NCI-H1694 (cell line): ENCODE measurements around the gene AJAP1.

Source experiments
- DNase-seq: peaks from one replicate; lab custom pipeline; 2025; lab: John Stamatoyannopoulos, UW

Gene AJAP1

GRCh38 chr1:4730078-4730477, 75.7 kb downstream of the AJAP1 start:
- no peak for DNase-seq

GRCh38 chr1:4733446-4734177, 79.2 kb downstream of the AJAP1 start:
- no peak for DNase-seq

GRCh38 chr1:4734219-4734618, 79.8 kb downstream of the AJAP1 start:
- DNase-seq: no peak

DNA sequence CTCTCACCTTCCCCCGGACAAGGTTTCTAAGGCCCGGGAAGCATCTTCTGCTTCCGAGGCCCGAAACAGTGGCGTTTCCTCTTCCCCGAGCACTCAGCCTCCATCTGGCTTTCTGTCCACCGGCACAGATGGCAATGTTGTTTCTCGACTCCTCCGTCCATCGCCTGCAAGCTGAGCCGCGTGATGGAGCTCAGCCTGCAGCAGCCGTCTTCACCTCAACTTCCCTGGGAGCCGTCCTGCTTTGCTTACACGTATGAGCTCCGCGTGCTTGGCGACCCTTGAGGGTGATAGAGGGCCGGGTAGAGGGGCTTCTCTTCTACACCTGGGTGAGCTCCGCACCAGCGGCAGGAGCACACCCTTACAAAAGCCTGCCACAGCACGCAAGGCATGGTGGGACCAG, 80.4 kb downstream of the AJAP1 start:
- DNase-seq: no peak

GRCh38 chr1:4736254-4736653, 81.8 kb downstream of the AJAP1 start:
- no peak for DNase-seq

DNA sequence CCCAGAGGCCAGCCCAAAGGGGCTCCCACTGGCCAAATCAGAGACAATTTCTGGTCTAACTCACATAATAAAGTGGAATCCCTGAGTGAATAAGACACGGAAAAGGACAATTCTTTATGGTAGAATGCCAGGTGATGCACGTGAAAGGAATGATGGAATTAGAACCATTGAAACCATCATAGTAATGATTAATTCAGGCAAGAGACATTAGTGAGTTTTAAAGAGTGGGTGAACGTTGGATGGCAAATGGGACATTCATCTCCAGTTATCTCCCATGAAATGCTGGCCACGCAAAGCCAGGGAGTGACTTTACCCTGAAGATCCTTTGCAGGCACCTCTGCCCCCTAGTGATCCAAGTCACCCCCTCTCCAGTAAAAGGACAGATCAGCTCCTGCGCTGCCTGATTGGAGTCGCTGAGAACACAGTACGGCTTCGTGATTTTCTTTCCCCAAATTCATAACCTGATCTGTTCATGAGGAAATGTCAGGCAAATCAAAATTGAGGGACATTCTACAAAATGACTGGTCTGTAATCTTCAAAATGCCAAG, 87.5 kb downstream of the AJAP1 start:
- DNase-seq: no peak

- DNase-seq: no peak
Observed at GRCh38 chr1:4743978-4744750, 89.8 kb downstream of the AJAP1 start.

GRCh38 chr1:4745560-4745959, 91.2 kb downstream of the AJAP1 start:
- no peak for DNase-seq

DNA sequence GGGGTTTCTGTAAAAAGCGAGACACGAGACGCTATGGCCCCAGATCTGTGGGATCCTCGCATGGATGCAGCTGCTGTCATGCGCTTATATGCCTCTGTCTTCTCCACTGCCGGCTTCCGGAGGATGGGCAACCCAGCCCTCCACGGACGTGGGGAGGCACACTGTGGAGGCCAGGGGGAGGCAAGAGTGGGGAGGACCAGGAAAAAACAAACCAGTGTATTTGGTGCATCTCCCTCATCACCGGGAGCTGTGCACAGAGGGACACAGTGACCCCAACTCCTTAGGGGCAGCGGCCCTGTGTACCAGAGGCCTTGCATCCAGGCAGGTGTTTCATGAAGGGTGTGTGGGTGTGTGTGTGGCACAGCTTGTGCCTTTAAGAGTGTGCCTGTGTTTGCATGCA, 95.0 kb downstream of the AJAP1 start:
- no peak for DNase-seq

DNA sequence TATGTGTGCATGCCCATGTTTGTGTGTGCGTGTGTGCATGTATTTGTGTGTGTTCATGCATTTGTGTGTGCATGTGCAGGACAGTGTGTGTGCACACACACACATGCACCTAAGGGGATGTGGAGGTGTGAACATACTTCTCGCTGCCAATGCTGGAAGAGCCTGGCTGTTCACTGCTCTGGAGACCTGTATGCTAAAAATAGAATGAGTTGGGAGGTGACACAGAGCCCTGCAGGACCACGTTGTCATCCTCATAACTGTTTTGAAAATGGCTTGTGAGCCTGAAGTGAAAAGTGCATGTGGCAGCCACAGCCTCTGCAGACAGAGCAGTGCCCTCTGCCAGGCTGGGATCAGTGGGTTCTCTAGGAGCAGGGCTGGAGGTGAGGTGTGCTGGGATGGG, 95.8 kb downstream of the AJAP1 start:
- DNase-seq: no peak

GRCh38 chr1:4752059-4752458, 97.7 kb downstream of the AJAP1 start:
- DNase-seq: no peak

DNA sequence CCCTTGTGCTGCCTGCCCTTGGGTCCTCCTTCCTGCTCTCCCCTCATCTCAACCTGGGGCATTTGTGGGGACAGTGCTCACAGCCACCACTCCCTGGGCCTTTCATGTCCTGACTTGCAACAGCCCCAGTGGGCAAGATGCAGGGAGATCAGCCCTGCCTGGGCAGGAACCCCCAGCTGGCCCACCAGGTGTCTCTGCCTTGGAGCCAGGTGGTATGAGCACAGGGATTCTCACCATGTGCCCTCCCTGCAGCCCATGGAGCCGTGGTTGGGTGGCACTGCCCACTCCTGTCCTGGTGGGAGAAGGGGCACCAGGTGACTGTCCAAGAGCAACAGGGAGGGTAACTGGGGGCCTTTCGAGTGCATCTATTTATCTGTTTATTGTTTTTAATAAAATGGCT, 100.4 kb downstream of the AJAP1 start:
- DNase-seq: no peak

DNA sequence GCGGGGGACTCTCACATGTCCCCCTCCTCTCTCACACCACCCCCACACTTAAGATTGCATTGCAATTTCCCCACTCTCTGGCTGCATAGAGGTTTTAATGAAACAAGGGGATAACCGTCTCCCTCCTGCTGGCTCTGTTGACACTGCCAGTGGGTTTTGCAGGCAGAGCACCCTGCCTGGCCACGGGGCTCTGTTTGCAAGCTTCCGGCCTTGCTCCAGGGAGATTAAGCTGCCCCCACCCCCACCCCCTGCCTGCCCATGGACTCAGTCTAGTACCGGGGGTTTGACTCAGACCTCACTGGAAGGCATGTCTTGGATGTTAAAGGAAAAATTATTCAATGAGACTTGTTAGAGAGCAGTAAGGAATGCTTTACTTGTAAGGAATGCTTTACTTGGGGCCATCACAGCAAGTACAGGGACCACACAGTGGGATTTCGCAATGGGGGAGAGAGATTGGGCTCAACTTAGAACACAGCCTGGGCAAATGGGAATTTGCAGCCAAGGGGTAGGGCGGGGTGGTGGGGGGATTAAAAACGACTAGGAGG, 101.0 kb downstream of the AJAP1 start:
- DNase-seq: no peak

GRCh38 chr1:4755864-4756504, 101.6 kb downstream of the AJAP1 start:
- no peak for DNase-seq

GRCh38 chr1:4756851-4757580, 102.6 kb downstream of the AJAP1 start:
- no peak for DNase-seq

GRCh38 chr1:4759671-4760070, 105.3 kb downstream of the AJAP1 start:
- no peak for DNase-seq

DNA sequence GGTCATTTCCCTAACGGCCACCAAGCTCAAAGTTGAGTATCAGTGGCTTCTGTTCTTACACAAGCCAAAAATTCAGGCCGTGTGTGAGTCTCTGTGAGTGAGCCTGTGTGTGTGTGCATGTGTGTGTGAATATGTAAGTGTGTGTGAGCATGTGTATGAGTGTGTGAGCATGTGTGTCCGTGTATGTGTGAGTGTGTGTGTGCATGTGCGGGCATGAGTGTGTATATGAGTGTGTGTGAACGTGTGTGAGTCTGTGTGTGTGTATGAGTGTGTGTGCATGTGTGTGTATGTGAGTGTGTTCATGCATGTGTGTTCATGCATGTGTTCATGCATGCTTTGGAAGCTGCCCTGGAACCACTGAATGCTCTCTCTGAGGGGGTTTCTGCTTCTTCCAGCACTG, 105.7 kb downstream of the AJAP1 start:
- DNase-seq: no peak

- no peak for DNase-seq
Observed at GRCh38 chr1:4761324-4761723, 106.9 kb downstream of the AJAP1 start.

DNA sequence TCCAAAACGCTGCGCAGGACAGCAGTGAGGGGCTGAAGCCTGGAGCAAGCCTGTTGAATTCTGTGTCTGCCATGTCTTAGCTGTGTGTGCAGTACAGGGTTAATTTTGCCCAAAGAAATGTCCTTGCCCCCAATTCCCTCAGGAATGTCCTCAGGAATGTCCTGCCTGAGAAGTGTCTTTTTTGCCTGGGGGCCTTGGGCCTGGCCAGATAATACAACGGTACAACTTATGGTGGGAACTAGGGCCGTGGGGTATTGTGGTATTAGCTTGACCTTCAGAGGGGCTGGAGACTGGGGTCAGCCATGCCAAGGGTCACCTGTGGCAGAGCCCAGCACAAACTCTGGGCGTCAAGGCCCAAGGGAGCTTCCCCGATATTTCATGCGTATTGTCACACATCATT, 107.7 kb downstream of the AJAP1 start:
- DNase-seq: no peak

DNA sequence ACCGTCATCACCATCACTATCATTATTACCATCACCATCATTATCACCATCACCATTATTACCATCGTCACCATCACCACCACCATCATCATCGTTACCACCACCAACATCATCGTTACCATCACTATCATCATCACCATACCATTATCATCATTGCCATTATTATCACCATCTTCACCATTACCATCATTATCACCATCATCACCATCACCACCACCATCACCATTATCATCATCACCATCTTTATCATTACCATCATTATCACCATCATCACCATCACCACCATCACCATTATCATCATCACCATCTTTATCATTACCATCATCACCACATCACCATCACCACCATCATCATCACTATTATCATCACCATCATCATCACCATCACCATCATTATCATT, 112.9 kb downstream of the AJAP1 start:
- DNase-seq: no peak

DNA sequence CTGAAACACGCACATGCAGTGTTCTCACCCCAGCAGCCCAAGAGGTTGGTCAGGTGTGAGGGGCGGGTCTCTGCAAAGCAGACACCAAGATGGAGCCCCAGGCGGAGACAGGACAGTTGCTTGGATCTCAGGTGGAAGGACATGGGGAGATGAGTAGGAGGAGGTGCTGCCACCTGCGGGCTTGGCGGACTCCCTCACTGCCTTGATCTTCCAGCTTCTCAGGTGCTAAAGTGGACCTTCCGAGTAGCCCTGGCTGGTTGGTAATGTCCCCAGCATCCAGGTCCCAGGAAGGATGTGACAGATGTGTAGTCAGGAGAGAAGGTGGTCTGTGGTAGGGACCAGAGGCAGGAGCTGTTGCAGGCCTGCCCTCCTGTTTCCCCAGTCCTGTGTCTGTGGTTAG, 114.1 kb downstream of the AJAP1 start:
- no peak for DNase-seq
